HepG2 (cell line): ENCODE results near the gene MTG1. TPM values are rescaled to one million over a fixed set of nuclear protein-coding genes. Genes with fewer than 3 reads are reported as not detected.

Source experiments
- BRD4 ChIP-seq: sonication (generic); formaldehyde crosslinking; IDR thresholded peaks from 2 replicates; pipeline ENCODE4 v1.4.0; 2020; ENCODE audit warnings: missing genetic modification reagents
- FIP1L1 ChIP-seq: fragments of 200-400 bp; formaldehyde crosslinking; IDR thresholded peaks from 2 replicates; pipeline ENCODE4 v1.6.1; 2018; ENCODE audit warnings: low read depth, mild to moderate bottlenecking, low read length, moderate library complexity, borderline replicate concordance; ENCODE audit not compliant: insufficient read depth
- GFI1 ChIP-seq: sonication (generic); formaldehyde crosslinking; IDR thresholded peaks from 2 replicates; pipeline ENCODE4 v1.5.0; 2020; ENCODE audit warnings: missing genetic modification reagents, mild to moderate bottlenecking, borderline replicate concordance
- HDAC2 ChIP-seq: sonication (generic); formaldehyde crosslinking; IDR thresholded peaks from 2 replicates; pipeline ENCODE4 v1.4.0; 2020; ENCODE audit warnings: missing genetic modification reagents
- HOXA5 ChIP-seq: sonication (generic); formaldehyde crosslinking; IDR thresholded peaks from 2 replicates; pipeline ENCODE4 v1.4.0; 2020; ENCODE audit warnings: missing genetic modification reagents
- KLF13 ChIP-seq: sonication (generic); formaldehyde crosslinking; IDR thresholded peaks from 2 replicates; pipeline ENCODE4 v1.4.0; 2020; ENCODE audit warnings: mild to moderate bottlenecking, missing genetic modification reagents
- MED8 ChIP-seq: sonication (generic); formaldehyde crosslinking; IDR thresholded peaks from 2 replicates; pipeline ENCODE4 v1.8.1; 2023; ENCODE audit warnings: mild to moderate bottlenecking, missing genetic modification reagents; ENCODE audit not compliant: insufficient replicate concordance
- MIER2 ChIP-seq: IDR thresholded peaks from 2 replicates; pipeline ENCODE4 v1.6.1; 2016; ENCODE audit warnings: missing biosample characterization, missing genetic modification reagents
- MYNN ChIP-seq: sonication (generic); formaldehyde crosslinking; IDR thresholded peaks from 2 replicates; pipeline ENCODE4 v1.4.0; 2020; ENCODE audit warnings: mild to moderate bottlenecking, low read depth, missing genetic modification reagents
- NFIC ChIP-seq: IDR thresholded peaks from 2 replicates; pipeline ENCODE4 v1.6.1; 2012; ENCODE audit warnings: mild to moderate bottlenecking, low read length, inconsistent platforms
- NFKB2 ChIP-seq: sonication (generic); formaldehyde crosslinking; IDR thresholded peaks from 2 replicates; pipeline ENCODE4 v1.4.0; 2020; ENCODE audit warnings: missing genetic modification reagents, borderline replicate concordance
- RCOR2 ChIP-seq: IDR thresholded peaks from 2 replicates; pipeline ENCODE4 v1.6.1; 2016; ENCODE audit warnings: missing biosample characterization, missing genetic modification reagents
- SUZ12 ChIP-seq: fragments of 150-350 bp; IDR thresholded peaks from 2 replicates; pipeline ENCODE4 v1.6.1; 2014; ENCODE audit warnings: low read depth, low read length
- TSC22D2 ChIP-seq: sonication (generic); formaldehyde crosslinking; IDR thresholded peaks from 2 replicates; pipeline ENCODE4 v1.5.1; 2020; ENCODE audit warnings: missing genetic modification reagents, mild to moderate bottlenecking, borderline replicate concordance
- YY1 ChIP-seq: IDR thresholded peaks from 2 replicates; pipeline ENCODE4 v1.6.1; 2011; ENCODE audit warnings: low read length, low read depth, moderate library complexity, mild to moderate bottlenecking; ENCODE audit not compliant: insufficient read depth, insufficient replicate concordance
- ZMYM2 ChIP-seq: sonication (generic); formaldehyde crosslinking; IDR thresholded peaks from 2 replicates; pipeline ENCODE4 v1.8.0; 2022; ENCODE audit warnings: mild to moderate bottlenecking, missing genetic modification reagents
- ZNF205 ChIP-seq: IDR thresholded peaks from 2 replicates; pipeline ENCODE4 v1.6.1; 2018; ENCODE audit warnings: missing biosample characterization, missing genetic modification reagents
- ZNF383 ChIP-seq: sonication (generic); formaldehyde crosslinking; IDR thresholded peaks from 2 replicates; pipeline ENCODE4 v1.4.0; 2020; ENCODE audit warnings: missing genetic modification reagents, mild to moderate bottlenecking, borderline replicate concordance
- ZNF746 ChIP-seq: sonication (generic); formaldehyde crosslinking; IDR thresholded peaks from 2 replicates; pipeline ENCODE4 v1.8.0; 2022; ENCODE audit warnings: mild to moderate bottlenecking, missing genetic modification reagents
- ZNF747 ChIP-seq: sonication (generic); formaldehyde crosslinking; IDR thresholded peaks from 2 replicates; pipeline ENCODE4 v1.8.1; 2023; ENCODE audit warnings: missing genetic modification reagents, mild to moderate bottlenecking, borderline replicate concordance
- ZSCAN29 ChIP-seq: sonication (generic); formaldehyde crosslinking; conservative IDR thresholded peaks from 2 replicates; pipeline ENCODE4 v1.4.0; 2020; ENCODE audit warnings: mild to moderate bottlenecking, missing genetic modification reagents
- polyA plus RNA-seq, 8 experiments: library from polyadenylated mRNA; depleted of rRNA in 3 of 8; stranded (reverse) in 7 of 8; unstranded in 1 of 8; fragments of >200 nt; fragmentation: Illumina TruSeq in 4 of 8; extraction: Trizol in 4 of 8; gene quantifications; 2 replicates each; pipeline versions ENCODE4 v1.2.1 to v1.2.3, GENCODE V29; 2011 to 2016; ENCODE audit warnings: low read depth in 4 of 8, missing spikeins in 1 of 8, mixed read lengths in 1 of 8; ENCODE audit not compliant: insufficient read depth in 1 of 8
- total RNA-seq, 5 experiments: library from RNA; depleted of rRNA; stranded (reverse); fragments of >200 nt; fragmentation: Illumina TruSeq; extraction: Trizol; gene quantifications; 2 replicates each; pipeline ENCODE4 v1.2.3, GENCODE V29; 2016; ENCODE audit warnings: low read depth in 1 of 5
- TF ChIP-seq, protein P1 (sequence below): sonication (generic); formaldehyde crosslinking; conservative IDR thresholded peaks from 2 replicates; pipeline ENCODE4 v1.4.0; 2020; ENCODE audit warnings: mild to moderate bottlenecking, missing genetic modification reagents, moderate library complexity
- TF ChIP-seq, protein P2 (sequence below): IDR thresholded peaks from 2 replicates; pipeline ENCODE4 v1.6.1; 2016; ENCODE audit warnings: missing genetic modification reagents, missing compliant biosample characterization
- TF ChIP-seq, protein P3 (sequence below): sonication (generic); IDR thresholded peaks from 2 replicates; pipeline ENCODE4 v1.6.1; 2016; ENCODE audit warnings: low read depth, borderline replicate concordance
- TF ChIP-seq, protein P4 (sequence below): sonication (generic); formaldehyde crosslinking; IDR thresholded peaks from 2 replicates; pipeline ENCODE4 v1.5.0; 2020; ENCODE audit warnings: missing genetic modification reagents, mild to moderate bottlenecking, borderline replicate concordance

MTG1 gene
- total and polyA plus RNA-seq, 2 of the 13 experiments (the other 11 are each of a cell fraction or from before 2014, with no cell fraction given), result 42.0 to 103 TPM

DNA sequence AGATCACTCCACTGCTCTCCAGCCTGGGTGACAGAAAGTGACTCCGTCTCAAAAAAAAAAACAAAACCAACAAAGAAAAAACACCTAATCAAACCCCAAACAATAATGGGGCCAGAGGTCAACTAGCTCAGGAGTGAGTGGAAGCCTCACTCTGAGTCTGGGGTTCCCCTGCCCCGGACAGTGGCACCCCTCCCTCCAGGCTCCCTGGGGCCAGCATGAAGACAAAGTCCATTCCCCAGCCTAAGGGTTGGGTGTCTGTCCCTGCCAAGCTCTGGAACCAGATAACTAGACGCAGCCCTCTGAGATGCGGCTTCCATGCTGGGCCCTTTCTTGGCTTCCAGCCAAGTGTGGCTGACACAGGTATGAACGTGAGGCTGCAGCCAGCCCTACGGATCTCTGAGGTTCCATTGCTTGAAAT, 34.4 kb upstream of the MTG1 start (continued):
- TF ChIP-seq, protein P1, sequence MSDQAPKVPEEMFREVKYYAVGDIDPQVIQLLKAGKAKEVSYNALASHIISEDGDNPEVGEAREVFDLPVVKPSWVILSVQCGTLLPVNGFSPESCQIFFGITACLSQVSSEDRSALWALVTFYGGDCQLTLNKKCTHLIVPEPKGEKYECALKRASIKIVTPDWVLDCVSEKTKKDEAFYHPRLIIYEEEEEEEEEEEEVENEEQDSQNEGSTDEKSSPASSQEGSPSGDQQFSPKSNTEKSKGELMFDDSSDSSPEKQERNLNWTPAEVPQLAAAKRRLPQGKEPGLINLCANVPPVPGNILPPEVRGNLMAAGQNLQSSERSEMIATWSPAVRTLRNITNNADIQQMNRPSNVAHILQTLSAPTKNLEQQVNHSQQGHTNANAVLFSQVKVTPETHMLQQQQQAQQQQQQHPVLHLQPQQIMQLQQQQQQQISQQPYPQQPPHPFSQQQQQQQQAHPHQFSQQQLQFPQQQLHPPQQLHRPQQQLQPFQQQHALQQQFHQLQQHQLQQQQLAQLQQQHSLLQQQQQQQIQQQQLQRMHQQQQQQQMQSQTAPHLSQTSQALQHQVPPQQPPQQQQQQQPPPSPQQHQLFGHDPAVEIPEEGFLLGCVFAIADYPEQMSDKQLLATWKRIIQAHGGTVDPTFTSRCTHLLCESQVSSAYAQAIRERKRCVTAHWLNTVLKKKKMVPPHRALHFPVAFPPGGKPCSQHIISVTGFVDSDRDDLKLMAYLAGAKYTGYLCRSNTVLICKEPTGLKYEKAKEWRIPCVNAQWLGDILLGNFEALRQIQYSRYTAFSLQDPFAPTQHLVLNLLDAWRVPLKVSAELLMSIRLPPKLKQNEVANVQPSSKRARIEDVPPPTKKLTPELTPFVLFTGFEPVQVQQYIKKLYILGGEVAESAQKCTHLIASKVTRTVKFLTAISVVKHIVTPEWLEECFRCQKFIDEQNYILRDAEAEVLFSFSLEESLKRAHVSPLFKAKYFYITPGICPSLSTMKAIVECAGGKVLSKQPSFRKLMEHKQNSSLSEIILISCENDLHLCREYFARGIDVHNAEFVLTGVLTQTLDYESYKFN (CRISPR knock-in tag), result no peak; the same call in 1 of the 2 replicates
- TF ChIP-seq NFIC (peak; percentile 78), MIER2 (CRISPR knock-in tag) (no peak), ZNF746 (CRISPR knock-in tag) (peak; percentile 38; the same call in 1 of the 2 replicates), YY1 (peak; percentile 65), MYNN (CRISPR knock-in tag) (0 out of 2 replicates have a peak, but pooled peaks have one; percentile 58), HOXA5 (CRISPR knock-in tag) (no peak), GFI1 (CRISPR knock-in tag) (no peak), TSC22D2 (peak; percentile 10; the same call in 1 of the 2 replicates), SUZ12 (no peak), NFKB2 (CRISPR knock-in tag) (0 out of 2 replicates have a peak, but pooled peaks have one; percentile 5), HDAC2 (CRISPR knock-in tag) (0 out of 2 replicates have a peak, but pooled peaks have one; percentile 18), FIP1L1 (no peak), ZMYM2 (CRISPR knock-in tag) (peak; percentile 4; the same call in 1 of the 2 replicates), MED8 (CRISPR knock-in tag) (no peak), ZNF747 (CRISPR knock-in tag) (0 out of 2 replicates have a peak, but pooled peaks have one; percentile 37), RCOR2 (CRISPR knock-in tag) (no peak), BRD4 (CRISPR knock-in tag) (no peak), ZNF205 (CRISPR knock-in tag) (peak; percentile 12; the same call in 1 of the 2 replicates), ZNF383 (CRISPR knock-in tag) (no peak), ZSCAN29 (CRISPR knock-in tag) (0 out of 2 replicates have a peak, but pooled peaks have one; percentile 33), KLF13 (CRISPR knock-in tag) (no peak)
- TF ChIP-seq, protein P2, sequence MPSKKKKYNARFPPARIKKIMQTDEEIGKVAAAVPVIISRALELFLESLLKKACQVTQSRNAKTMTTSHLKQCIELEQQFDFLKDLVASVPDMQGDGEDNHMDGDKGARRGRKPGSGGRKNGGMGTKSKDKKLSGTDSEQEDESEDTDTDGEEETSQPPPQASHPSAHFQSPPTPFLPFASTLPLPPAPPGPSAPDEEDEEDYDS (CRISPR knock-in tag), result peak; percentile 29; the same call in 1 of the 2 replicates
- TF ChIP-seq, protein P3, sequence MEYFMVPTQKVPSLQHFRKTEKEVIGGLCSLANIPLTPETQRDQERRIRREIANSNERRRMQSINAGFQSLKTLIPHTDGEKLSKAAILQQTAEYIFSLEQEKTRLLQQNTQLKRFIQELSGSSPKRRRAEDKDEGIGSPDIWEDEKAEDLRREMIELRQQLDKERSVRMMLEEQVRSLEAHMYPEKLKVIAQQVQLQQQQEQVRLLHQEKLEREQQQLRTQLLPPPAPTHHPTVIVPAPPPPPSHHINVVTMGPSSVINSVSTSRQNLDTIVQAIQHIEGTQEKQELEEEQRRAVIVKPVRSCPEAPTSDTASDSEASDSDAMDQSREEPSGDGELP, result peak; percentile 39; the same call in 1 of the 2 replicates
- TF ChIP-seq, protein P4, sequence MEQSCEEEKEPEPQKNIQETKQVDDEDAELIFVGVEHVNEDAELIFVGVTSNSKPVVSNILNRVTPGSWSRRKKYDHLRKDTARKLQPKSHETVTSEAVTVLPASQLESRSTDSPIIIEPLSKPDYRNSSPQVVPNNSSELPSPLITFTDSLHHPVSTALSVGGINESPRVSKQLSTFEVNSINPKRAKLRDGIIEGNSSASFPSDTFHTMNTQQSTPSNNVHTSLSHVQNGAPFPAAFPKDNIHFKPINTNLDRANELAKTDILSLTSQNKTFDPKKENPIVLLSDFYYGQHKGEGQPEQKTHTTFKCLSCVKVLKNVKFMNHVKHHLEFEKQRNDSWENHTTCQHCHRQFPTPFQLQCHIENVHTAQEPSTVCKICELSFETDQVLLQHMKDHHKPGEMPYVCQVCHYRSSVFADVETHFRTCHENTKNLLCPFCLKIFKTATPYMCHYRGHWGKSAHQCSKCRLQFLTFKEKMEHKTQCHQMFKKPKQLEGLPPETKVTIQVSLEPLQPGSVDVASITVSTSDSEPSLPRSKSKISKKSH, result peak; percentile 62; the same call in 1 of the 2 replicates
